Mucosa of descending colon (tissue), 3 donors: Measurements from ENCODE around the gene CDKN2B-AS1. TPM values are rescaled to one million over a fixed set of nuclear protein-coding genes. Genes with fewer than 3 reads are reported as not detected.

Source experiments
- ATAC-seq: fragments of 200-7000 bp; cut with Tn5 transposase; one replicate; pipeline ENCODE4 v1.9.1; 2020; ENCODE audit warnings: mild to moderate bottlenecking, moderate library complexity
- DNase-seq, 3 donors: peaks; one replicate each; pipeline ENCODE4 v3.0.0-alpha.2; 2020
- H3K36me3 ChIP-seq: fragments of 200-600 bp; one replicate; pipeline ENCODE4 v1.8.0; 2021; ENCODE audit warnings: low read depth, mild to moderate bottlenecking
- H3K4me1 ChIP-seq: fragments of 200-600 bp; one replicate; pipeline ENCODE4 v1.8.0; 2021; ENCODE audit warnings: low read depth, mild to moderate bottlenecking
- H3K4me3 ChIP-seq: fragments of 200-600 bp; one replicate; pipeline ENCODE4 v1.8.0; 2021; ENCODE audit warnings: mild to moderate bottlenecking
- H3K9me3 ChIP-seq: fragments of 200-600 bp; one replicate; pipeline ENCODE4 v1.8.0; 2021; ENCODE audit warnings: mild to moderate bottlenecking
- CTCF ChIP-seq: fragments of 200-600 bp; IDR thresholded peaks from one replicate; pipeline ENCODE4 v1.8.0; 2022; ENCODE audit warnings: antibody characterized with exemption, mild to moderate bottlenecking
- intact Hi-C, 2 donors: fragments of 100-400 bp; cut with DNase I in 1 of 2; cut with micrococcal nuclease in 1 of 2; formaldehyde crosslinking; loops; one replicate each; pipeline versions ENCODE4 v1.11.0 to v1.11.1; 2022; cut with DNase I, micrococcal nuclease
- total RNA-seq, 3 donors: library from RNA; stranded (reverse); fragmentation: NEBNext Ultra II Directional in 2 of 3; extraction: Animal tissue kit (Norgen Biotek cat#: 25700) in 2 of 3; gene quantifications; one replicate each; pipeline versions ENCODE4 v1.2.1 to v1.2.4, GENCODE V29; 2021 to 2023
- donor health status: DM: no; HTN: no; CAD: no; lungs with moderate emphysema.
- donor health status: DM: no; HTN: no; CAD: no.
- donor health status: DM: no; HTN: yes; CAD: no.

The CDKN2B-AS1 gene
- total RNA-seq, 3 donors from 2014 or later, result 48.3 to 134 (median 78.7) TPM

GRCh38 chr9:21974722-21975409, 19.7 kb upstream of the CDKN2B-AS1 start:
- peak in 1 of 3 donors; percentile 28 for DNase-seq
- peaks cover 13% of the 10 kb centered on the region for H3K4me1 ChIP-seq
- TF ChIP-seq CTCF, result no peak
- H3K9me3 ChIP-seq, result no peaks in the 10 kb centered on the region
- intact Hi-C loops, result no loop called here
- ATAC-seq, result peak; percentile 73
- no peak overlapping the region for H3K4me3 ChIP-seq
- no peaks in the 10 kb centered on the region for H3K36me3 ChIP-seq

- H3K4me1 ChIP-seq, result peaks cover 13% of the 10 kb centered on the region
- no peaks in the 10 kb centered on the region for H3K9me3 ChIP-seq
- TF ChIP-seq CTCF, result no peak
- DNase-seq, result no peak
- intact Hi-C loops, result no loop called here
- no peaks in the 10 kb centered on the region for H3K36me3 ChIP-seq
- H3K4me3 ChIP-seq, result no peak overlapping the region
- no peak for ATAC-seq
Measured at GRCh38 chr9:21976334-21976875, 18.2 kb upstream of the CDKN2B-AS1 start.

GRCh38 chr9:21982391-21982790, 12.2 kb upstream of the CDKN2B-AS1 start:
- no peak for ATAC-seq
- no peak for DNase-seq
- TF ChIP-seq CTCF, result no peak
- Histone ChIP-seq H3K36me3 (no peaks in the 10 kb centered on the region), H3K4me3 (no peak overlapping the region), H3K4me1 (no peaks in the 10 kb centered on the region), H3K9me3 (no peaks in the 10 kb centered on the region)
- intact Hi-C loops, result no loop called here

GRCh38 chr9:21982861-21983560, 11.6 kb upstream of the CDKN2B-AS1 start:
- no peak overlapping the region for H3K4me3 ChIP-seq
- DNase-seq (no peak), ATAC-seq (no peak)
- no peaks in the 10 kb centered on the region for H3K36me3 ChIP-seq
- H3K4me1 ChIP-seq, result no peaks in the 10 kb centered on the region
- no peak for TF ChIP-seq CTCF
- H3K9me3 ChIP-seq, result no peaks in the 10 kb centered on the region
- intact Hi-C loops, result no loop called here

GRCh38 chr9:21983561-21983935, 11.0 kb upstream of the CDKN2B-AS1 start:
- no peak for ATAC-seq
- no peaks in the 10 kb centered on the region for H3K4me1 ChIP-seq
- no peak for TF ChIP-seq CTCF
- DNase-seq, result no peak
- H3K9me3 ChIP-seq, result no peaks in the 10 kb centered on the region
- no peak overlapping the region for H3K4me3 ChIP-seq
- intact Hi-C loops, result no loop called here
- no peaks in the 10 kb centered on the region for H3K36me3 ChIP-seq
